ENCODE results near the gene RAB43. TPM values are rescaled to one million over a fixed set of nuclear protein-coding genes. Genes with fewer than 3 reads are reported as not detected.
A peak's percentile ranks its signal among the peaks of the same experiment; 100 is the strongest.

RAB43 gene
- total RNA-seq, 1 donor from 2014 or later, result 34.5 TPM

GRCh38 chr3:129045675-129046036 lies 75.9 kb downstream of the RAB43 start:
- Histone ChIP-seq H4K20me1 (ENCODE audit: insufficient read depth, low read length) (no peaks in the 10 kb centered on the region), H3K9ac (ENCODE audit: low read length) (no peak overlapping the region), H3K27ac (ENCODE audit: low read depth, low read length) (no peak overlapping the region), H3K9me3 (ENCODE audit: insufficient read depth, low read depth, low read length) (peaks cover 4% of the 10 kb centered on the region), H3K4me2 (ENCODE audit: low read length) (peak overlapping the region; percentile 62), H3K4me1 (ENCODE audit: insufficient read depth, low read length) (no peaks in the 10 kb centered on the region), H3K4me3 (ENCODE audit: insufficient read depth, low read depth, low read length) (no peak overlapping the region), H3K27me3 (ENCODE audit: insufficient read depth, low read length) (peaks cover 20% of the 10 kb centered on the region), H3K79me2 (ENCODE audit: insufficient read depth, low read length) (no peaks in the 10 kb centered on the region), H3K36me3 (ENCODE audit: insufficient read depth, low read length) (no peaks in the 10 kb centered on the region), H2AFZ (ENCODE audit: low read depth, low read length) (peak overlapping the region; percentile 69)
- DNase-seq (ENCODE audit: low read depth) (no peak), FAIRE-seq (no peak)
- peaks cover 28% of the 10 kb centered on the region for H3K9me3 Mint-ChIP-seq (ENCODE audit: unreplicated experiment)
- peaks cover 22% of the 10 kb centered on the region for H3K27me3 Mint-ChIP-seq (ENCODE audit: low read depth, unreplicated experiment)
- no peak overlapping the region for H3K27ac Mint-ChIP-seq (ENCODE audit: unreplicated experiment)
- peaks cover 2% of the 10 kb centered on the region for H3K36me3 Mint-ChIP-seq (ENCODE audit: low read depth, unreplicated experiment)
- TF ChIP-seq EZH2 (IDR thresholded peaks at IDR 0.05; ENCODE audit: insufficient read depth, low read length), result no peak
- TF ChIP-seq CTCF (IDR thresholded peaks at IDR 0.05; ENCODE audit: insufficient read depth, low read depth, low read length), result no peak
- H3K4me1 Mint-ChIP-seq (ENCODE audit: low read depth, unreplicated experiment), result no peaks in the 10 kb centered on the region
- no peak overlapping the region for H3K4me3 Mint-ChIP-seq (ENCODE audit: unreplicated experiment)

- H3K27me3 ChIP-seq (ENCODE audit: insufficient read depth, low read length), result peaks cover 7% of the 10 kb centered on the region
- TF ChIP-seq CTCF (IDR thresholded peaks at IDR 0.05; ENCODE audit: insufficient read depth, low read depth, low read length) (no peak), EZH2 (IDR thresholded peaks at IDR 0.05; ENCODE audit: insufficient read depth, low read length) (no peak)
- no peak overlapping the region for H3K4me3 ChIP-seq (ENCODE audit: insufficient read depth, low read depth, low read length)
- Mint-ChIP-seq H3K27ac (ENCODE audit: unreplicated experiment) (no peak overlapping the region), H3K27me3 (ENCODE audit: low read depth, unreplicated experiment) (peaks cover 32% of the 10 kb centered on the region), H3K4me3 (ENCODE audit: unreplicated experiment) (no peak overlapping the region), H3K4me1 (ENCODE audit: low read depth, unreplicated experiment) (no peaks in the 10 kb centered on the region), H3K36me3 (ENCODE audit: low read depth, unreplicated experiment) (peaks cover 2% of the 10 kb centered on the region), H3K9me3 (ENCODE audit: unreplicated experiment) (peaks cover 18% of the 10 kb centered on the region)
- H3K9ac ChIP-seq (ENCODE audit: low read length), result no peak overlapping the region
- no peaks in the 10 kb centered on the region for H3K79me2 ChIP-seq (ENCODE audit: insufficient read depth, low read length)
- no peaks in the 10 kb centered on the region for H4K20me1 ChIP-seq (ENCODE audit: insufficient read depth, low read length)
- DNase-seq (ENCODE audit: low read depth) (no peak), FAIRE-seq (no peak)
- no peak overlapping the region for H3K4me2 ChIP-seq (ENCODE audit: low read length)
- H3K4me1 ChIP-seq (ENCODE audit: insufficient read depth, low read length), result no peaks in the 10 kb centered on the region
- H2AFZ ChIP-seq (ENCODE audit: low read depth, low read length), result no peak overlapping the region
- no peaks in the 10 kb centered on the region for H3K36me3 ChIP-seq (ENCODE audit: insufficient read depth, low read length)
- no peak overlapping the region for H3K27ac ChIP-seq (ENCODE audit: low read depth, low read length)
- peaks cover 4% of the 10 kb centered on the region for H3K9me3 ChIP-seq (ENCODE audit: insufficient read depth, low read depth, low read length)
Observed at GRCh38 chr3:129040579-129041300, 80.9 kb downstream of the RAB43 start.

- FAIRE-seq (no peak), DNase-seq (ENCODE audit: low read depth) (no peak)
- H3K36me3 ChIP-seq (ENCODE audit: insufficient read depth, low read length), result no peaks in the 10 kb centered on the region
- H3K27me3 Mint-ChIP-seq (ENCODE audit: low read depth, unreplicated experiment), result peaks cover 33% of the 10 kb centered on the region
- H3K9me3 Mint-ChIP-seq (ENCODE audit: unreplicated experiment), result peaks cover 16% of the 10 kb centered on the region
- no peak overlapping the region for H3K9ac ChIP-seq (ENCODE audit: low read length)
- TF ChIP-seq CTCF (IDR thresholded peaks at IDR 0.05; ENCODE audit: insufficient read depth, low read depth, low read length), result no peak
- TF ChIP-seq EZH2 (IDR thresholded peaks at IDR 0.05; ENCODE audit: insufficient read depth, low read length), result no peak
- H3K4me3 Mint-ChIP-seq (ENCODE audit: unreplicated experiment), result no peak overlapping the region
- no peak overlapping the region for H3K4me3 ChIP-seq (ENCODE audit: insufficient read depth, low read depth, low read length)
- no peak overlapping the region for H2AFZ ChIP-seq (ENCODE audit: low read depth, low read length)
- H3K27ac ChIP-seq (ENCODE audit: low read depth, low read length), result no peak overlapping the region
- H3K79me2 ChIP-seq (ENCODE audit: insufficient read depth, low read length), result no peaks in the 10 kb centered on the region
- H3K36me3 Mint-ChIP-seq (ENCODE audit: low read depth, unreplicated experiment), result peaks cover 2% of the 10 kb centered on the region
- peaks cover 3% of the 10 kb centered on the region for H3K27me3 ChIP-seq (ENCODE audit: insufficient read depth, low read length)
- no peaks in the 10 kb centered on the region for H3K4me1 Mint-ChIP-seq (ENCODE audit: low read depth, unreplicated experiment)
- no peaks in the 10 kb centered on the region for H3K4me1 ChIP-seq (ENCODE audit: insufficient read depth, low read length)
- peaks cover 4% of the 10 kb centered on the region for H3K9me3 ChIP-seq (ENCODE audit: insufficient read depth, low read depth, low read length)
- H4K20me1 ChIP-seq (ENCODE audit: insufficient read depth, low read length), result no peaks in the 10 kb centered on the region
- H3K4me2 ChIP-seq (ENCODE audit: low read length), result no peak overlapping the region
- peak overlapping the region; percentile 58 for H3K27ac Mint-ChIP-seq (ENCODE audit: unreplicated experiment)
Observed at GRCh38 chr3:129040039-129040336, 81.6 kb downstream of the RAB43 start.

Measured in astrocyte (in vitro differentiated cells and primary cell).